ENCODE results near the gene AKR7A2. TPM values are rescaled to one million over a fixed set of nuclear protein-coding genes. Genes with fewer than 3 reads are reported as not detected.

Gene AKR7A2
- total and polyA plus RNA-seq, 9 of the 15 experiments (the other 6 are each of a cell fraction or from before 2014, with no cell fraction given) = 2.0 to 78.4 (median 49.4) TPM

DNA sequence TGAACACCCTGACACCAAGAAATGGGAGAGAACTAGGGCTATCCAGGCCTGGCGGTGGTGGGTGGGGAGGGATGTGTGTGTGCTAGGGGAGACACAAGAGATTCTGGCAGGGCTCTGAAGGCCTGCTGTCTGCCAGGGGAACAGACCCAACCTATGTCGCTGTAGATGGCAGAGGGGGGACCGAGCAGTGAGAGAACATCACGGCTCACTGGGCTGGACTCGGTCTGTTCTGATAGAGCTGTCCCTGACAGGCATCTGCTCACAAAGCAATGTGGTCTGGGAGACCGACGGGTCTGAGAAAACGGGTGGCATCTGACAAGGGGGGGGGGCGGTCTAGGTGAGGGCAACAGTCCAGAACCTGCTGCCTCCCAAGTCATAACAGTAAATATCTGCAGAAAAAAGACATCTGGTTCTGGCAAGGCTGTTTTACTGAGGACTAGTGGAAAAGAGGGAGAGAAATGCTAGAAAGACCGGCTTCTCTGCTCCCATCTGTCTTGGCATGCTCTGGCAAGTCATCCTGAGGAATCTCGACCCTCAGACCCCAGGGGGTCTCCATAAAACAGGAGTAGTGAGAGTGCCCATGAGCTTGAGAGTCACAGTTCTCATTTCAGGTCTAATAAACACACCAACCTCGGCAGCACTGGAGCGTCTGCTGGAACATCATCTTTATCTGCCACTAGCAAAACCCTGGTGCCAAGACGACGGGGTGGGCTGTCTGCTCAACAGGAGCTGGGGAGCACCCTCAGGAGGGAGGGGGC is 36.7 kb upstream of the AKR7A2 start:
- ChIA-PET CTCF (ENCODE audit: low intra/inter-chr PET ratio) (no interaction called here), POLR2A (interaction anchor here (0.6 kb wide), 2 partner anchors 879 to 1130 kb away, joined by 3 read pairs; no protein-coding TSS in a partner anchor)
- H3K9ac ChIP-seq (ENCODE audit: insufficient read depth in 1 of 2, low read depth in 2 of 2, low read length in 2 of 2) = no peak overlapping the region
- intact Hi-C loops (cut with micrococcal nuclease) (no loop called here), in situ Hi-C loops (cut with MboI) (no loop called here)
- H3K4me1 ChIP-seq (replicated peaks in 1 of 2; ENCODE audit: control insufficient read depth in 2 of 2, insufficient read depth in 2 of 2, low read length in 2 of 2) = peaks cover 0 to 27% of the 10 kb centered on the region in 2 experiments; a peak in 3 of 5 replicates
- BruUV-seq (replicated peaks) = no TSS peak
- H3K9me1 ChIP-seq (ENCODE audit: control insufficient read depth, insufficient read depth, low read length) = no peaks in the 10 kb centered on the region
- no peaks in the 10 kb centered on the region for H3K27me3 ChIP-seq (ENCODE audit: control insufficient read depth in 2 of 2, insufficient read depth in 2 of 2, low read length in 2 of 2)
- H4K20me1 ChIP-seq (replicated peaks; ENCODE audit: control insufficient read depth, insufficient read depth, low read length) = peaks cover 6% of the 10 kb centered on the region; the same call in 1 of the 2 replicates
- H3K4me2 ChIP-seq (ENCODE audit: insufficient read depth, low read length) = no peak overlapping the region
- no peak for DNase-seq (ENCODE audit: extremely low read depth in 1 of 4, low spot score in 3 of 4)
- 75% methylated on average over 15 of the region's 15 CpGs for WGBS (ENCODE audit: insufficient coverage, low coverage, missing lambda C conversion rate)
- H3K4me3 ChIP-seq = no peak overlapping the region
- H3K79me2 ChIP-seq (ENCODE audit: control insufficient read depth, insufficient read depth, low read length) = no peaks in the 10 kb centered on the region
- no peak overlapping the region for H3K27ac ChIP-seq (ENCODE audit: extremely low read depth, low read depth, low read length)
- no peaks in the 10 kb centered on the region for H3K9me3 ChIP-seq (replicated peaks; ENCODE audit: control insufficient read depth, insufficient read depth, low read depth, low read length)
- ATAC-seq = no peak
- FAIRE-seq = no peak
- TF ChIP-seq LCOR (CRISPR knock-in tag; IDR thresholded peaks at IDR 0.05) = no peak
- TF ChIP-seq, protein P1, sequence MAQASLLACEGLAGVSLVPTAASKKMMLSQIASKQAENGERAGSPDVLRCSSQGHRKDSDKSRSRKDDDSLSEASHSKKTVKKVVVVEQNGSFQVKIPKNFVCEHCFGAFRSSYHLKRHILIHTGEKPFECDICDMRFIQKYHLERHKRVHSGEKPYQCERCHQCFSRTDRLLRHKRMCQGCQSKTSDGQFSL (CRISPR knock-in tag; IDR thresholded peaks at IDR 0.05) = peak; percentile 70; the same call in 1 of the 2 replicates
- TF ChIP-seq, protein P1 (tag; IDR thresholded peaks at IDR 0.05) = no peak
- no peak for TF ChIP-seq ZNF384 (IDR thresholded peaks at IDR 0.05; ENCODE audit: low read depth, low read length)
- H3K36me3 ChIP-seq (ENCODE audit: control insufficient read depth, insufficient read depth, low read length) = peaks cover 45% of the 10 kb centered on the region; the same call in 2 of the 3 replicates
- H2AFZ ChIP-seq (ENCODE audit: low read depth, low read length) = no peak overlapping the region

Data from K562 (cell line).